Fibroblast of peridontal ligament (primary cell): ENCODE measurements around the gene FIBP.
"Not testable (repeated sequence)": the region's sequence is repeated elsewhere in the genome, so short reads cannot be mapped to it uniquely, and the experiment has no call there.

Experiments used
- DNase-seq: peaks from one replicate; pipeline ENCODE4 v3.0.0-alpha.2; 2010; ENCODE audit errors: extremely low read depth

Gene FIBP

DNA sequence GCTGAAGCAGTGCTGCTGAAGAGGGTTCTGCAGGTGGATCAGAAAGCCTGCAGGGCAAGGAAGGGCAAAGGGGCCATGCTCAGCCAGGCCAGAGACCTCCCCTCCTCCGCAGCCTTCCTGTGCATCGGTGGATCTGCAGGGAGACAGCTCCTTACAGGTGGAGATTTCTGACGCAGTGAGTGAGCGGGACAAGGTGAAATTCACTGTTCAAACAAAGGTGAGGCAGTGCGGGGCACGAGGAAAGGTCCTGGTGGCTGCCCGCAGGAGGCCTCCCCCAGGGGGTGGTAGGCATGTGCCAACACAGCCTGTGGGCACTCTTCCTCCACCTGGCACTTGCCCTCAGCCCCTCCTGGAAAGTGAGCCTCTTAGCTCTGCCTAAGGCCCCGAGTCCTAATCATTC, 38.9 kb downstream of the FIBP start:
- DNase-seq = no peak

DNA sequence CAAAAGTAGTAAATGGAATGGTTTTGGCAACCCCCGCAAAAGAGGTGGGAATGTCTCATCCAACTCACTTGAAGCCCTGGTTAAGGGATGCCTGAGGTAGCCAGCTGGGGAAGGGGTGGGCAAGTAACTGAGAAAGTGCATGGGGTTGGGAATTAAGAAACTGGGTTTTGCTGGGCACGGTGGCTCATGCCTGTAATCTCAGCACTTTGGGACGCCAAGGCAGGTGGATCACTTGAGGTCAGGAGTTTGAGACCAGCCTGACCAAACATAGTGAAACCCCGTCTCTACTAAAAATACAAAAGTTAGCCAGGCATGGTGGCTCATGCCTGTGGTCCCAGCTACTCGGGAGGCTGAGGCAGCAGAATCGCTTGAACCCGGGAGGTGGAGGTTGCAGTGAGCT, 39.6 kb downstream of the FIBP start:
- not testable (repeated sequence) for DNase-seq

DNA sequence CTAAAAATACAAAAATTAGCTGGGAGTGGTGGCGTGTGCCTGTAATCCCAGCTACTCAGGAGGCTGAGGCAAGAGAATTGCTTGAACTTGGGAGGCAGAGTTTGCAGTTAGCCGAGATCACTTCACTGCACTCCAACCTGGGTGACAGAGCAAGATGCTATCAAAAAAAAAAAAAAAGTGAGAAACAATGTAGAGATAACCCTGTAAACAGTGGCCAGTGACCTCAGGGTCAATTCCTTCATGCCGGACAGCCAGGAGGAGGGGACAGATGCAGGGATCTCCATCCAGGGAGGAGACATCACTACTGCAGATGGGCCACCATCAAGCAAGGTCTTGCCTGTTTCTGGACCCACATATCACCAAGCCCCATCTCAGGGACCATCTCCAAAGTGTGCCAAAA, 40.5 kb downstream of the FIBP start:
- no peak for DNase-seq

DNA sequence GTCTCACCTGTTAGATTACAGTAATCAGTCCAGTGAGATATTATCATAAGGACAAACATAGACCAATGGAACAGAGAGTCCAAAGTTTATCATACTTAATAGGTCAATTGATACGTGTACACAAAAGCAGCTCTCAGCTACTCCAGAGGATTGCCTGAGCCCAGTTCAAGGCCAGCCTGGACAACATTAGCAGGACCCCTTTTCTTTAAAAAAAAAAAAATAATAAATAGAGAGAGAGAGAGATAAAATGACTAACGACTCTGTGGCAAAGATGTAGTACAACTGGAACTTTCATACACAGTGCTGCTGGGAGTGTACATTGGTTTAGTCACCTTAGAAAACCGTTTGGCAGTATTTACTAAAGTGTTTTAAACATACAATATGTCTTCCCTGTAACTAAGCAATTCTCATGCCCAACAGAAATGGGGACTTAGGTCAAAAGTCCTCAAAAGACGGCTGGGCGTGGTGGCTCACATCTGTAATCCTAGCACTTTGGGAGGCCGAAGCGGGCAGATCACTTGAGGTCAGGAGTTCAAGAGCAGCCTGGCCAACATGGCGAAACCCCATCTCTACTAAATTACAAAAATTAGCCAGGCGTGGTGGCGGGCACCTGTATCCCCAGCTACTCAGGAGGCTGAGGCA, 43.9 kb downstream of the FIBP start:
- no peak for DNase-seq

DNA sequence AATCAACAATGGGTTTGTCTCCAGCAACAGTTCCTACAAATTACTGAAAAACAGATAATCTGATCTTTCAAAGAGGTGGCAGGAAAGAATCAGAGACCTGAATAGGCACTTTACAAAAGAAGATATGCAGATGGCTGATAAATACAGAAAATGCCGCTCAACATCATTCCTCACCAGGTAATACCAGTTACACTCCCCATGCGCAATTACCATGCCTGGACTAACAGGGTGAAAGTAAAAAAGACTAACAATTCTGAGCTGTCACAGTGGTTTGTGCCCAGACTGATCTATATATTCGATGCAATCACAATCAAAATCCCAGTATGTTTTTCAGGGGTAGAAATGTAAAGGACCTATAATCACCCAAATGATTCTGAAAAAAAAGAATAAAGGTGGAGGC, 44.5 kb downstream of the FIBP start:
- no peak for DNase-seq

DNA sequence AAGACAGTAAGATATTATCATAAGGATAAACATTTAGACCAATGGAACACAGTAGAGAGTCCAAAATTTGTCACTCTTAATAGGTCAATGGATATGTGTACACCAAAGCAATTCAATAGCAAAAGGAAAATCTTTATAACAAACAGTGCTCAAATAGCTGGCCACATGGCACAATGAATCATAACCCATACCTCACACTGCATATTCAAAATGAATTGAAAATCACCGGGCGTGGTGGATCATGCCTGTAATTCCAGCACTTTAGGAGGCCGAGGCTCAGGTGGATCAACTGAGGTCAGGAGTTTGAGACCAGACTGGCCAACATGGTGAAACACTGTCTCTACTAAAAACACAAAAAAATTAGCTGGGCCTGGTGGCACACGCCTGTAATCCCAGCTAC, 46.1 kb downstream of the FIBP start:
- DNase-seq = no peak

DNA sequence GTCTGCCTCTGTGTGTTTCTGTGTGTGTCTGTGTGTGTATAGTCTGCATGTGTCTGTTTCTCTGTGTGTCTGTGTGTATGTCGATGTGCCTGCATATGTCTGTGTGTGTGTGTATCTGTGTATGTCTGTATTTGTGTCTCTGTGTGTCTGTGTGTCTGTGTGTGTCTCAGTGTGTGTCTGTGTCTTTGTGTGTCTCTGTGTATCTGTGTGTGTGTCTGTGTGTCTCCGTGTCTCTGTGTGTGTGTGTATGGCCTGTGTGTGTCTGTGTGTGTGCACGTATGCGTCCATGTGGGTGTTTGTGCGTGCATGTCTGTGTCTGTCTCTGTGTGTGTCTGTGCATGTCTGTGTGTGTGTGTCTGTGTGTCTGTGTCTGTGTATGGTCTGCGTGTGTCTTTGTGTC, 54.1 kb downstream of the FIBP start:
- no peak for DNase-seq
